Endothelial cell of umbilical vein (primary cell): ENCODE results near the gene DEGS2. TPM values are rescaled to one million over a fixed set of nuclear protein-coding genes. Genes with fewer than 3 reads are reported as not detected.

Experiments used
- BruUV-seq: library from RNA; stranded (reverse); fragments of 400-500 nt; replicated peaks from 2 replicates; lab custom pipeline; 2021; lab: Mats Ljungman, UMichigan
- CTCF ChIA-PET: fragments of 300-600, 350-600 bp; sonication (Branson Sonifier 250); formaldehyde crosslinking; loops from one replicate; lab custom pipeline; 2021; ENCODE audit warnings: antibody characterized with exemption, inconsistent platforms; lab: Charles Lee
- POLR2A ChIA-PET: fragments of 300-600, 350-600 bp; sonication (Branson Sonifier 250); formaldehyde crosslinking; loops from one replicate; lab custom pipeline; 2021; ENCODE audit warnings: antibody characterized with exemption, inconsistent platforms; lab: Charles Lee
- DNase-seq: peaks from one replicate; pipeline ENCODE4 v3.0.0-alpha.2; 2011; ENCODE audit warnings: low read depth, low spot score
- FAIRE-seq: peaks from 2 replicates; lab custom pipeline; 2011; peaks lifted over from hg19 to GRCh38; lab: Jason Lieb, UNC
- H2AFZ ChIP-seq: 2 replicates; pipeline ENCODE4 v1.6.0; 2012; ENCODE audit warnings: low read depth, low read length, control low read depth, inconsistent platforms
- H3K27ac ChIP-seq: 2 replicates; pipeline ENCODE4 v1.5.1; 2011; ENCODE audit warnings: low read depth, mild to moderate bottlenecking, control low read depth, low read length, moderate library complexity; ENCODE audit not compliant: insufficient read depth
- H3K27me3 ChIP-seq, 2 experiments: 2 replicates each; pipeline versions ENCODE4 v1.6.0 to v1.6.1; 2011; ENCODE audit warnings: low read length in 2 of 2, mixed read lengths in 1 of 2; ENCODE audit not compliant: control insufficient read depth in 2 of 2, insufficient read depth in 2 of 2
- H3K36me3 ChIP-seq, 2 experiments: 2 replicates in 1 of 2; 3 replicates in 1 of 2; pipeline ENCODE4 v1.5.1; 2011; ENCODE audit warnings: low read length in 2 of 2, mild to moderate bottlenecking in 1 of 2, moderate library complexity in 1 of 2; ENCODE audit not compliant: control insufficient read depth in 2 of 2, insufficient read depth in 2 of 2; ENCODE audit errors: extremely low read depth in 1 of 2
- H3K4me1 ChIP-seq: 3 replicates; pipeline ENCODE4 v1.5.1; 2011; ENCODE audit warnings: mild to moderate bottlenecking, low read length; ENCODE audit not compliant: control insufficient read depth, insufficient read depth; ENCODE audit errors: extremely low read depth
- H3K4me2 ChIP-seq: 2 replicates; pipeline ENCODE4 v1.6.1; 2011; ENCODE audit warnings: low read length, control low read depth, mixed read lengths; ENCODE audit not compliant: insufficient read depth
- H3K4me3 ChIP-seq, 3 experiments: fragments of 200-600 bp in 1 of 3; sonication (generic), shearing (Covaris generic) in 1 of 3; replicated peaks in 1 of 3; 2 replicates each; pipeline ENCODE4 v1.5.1; 2011 to 2016; ENCODE audit warnings: control low read depth in 3 of 3, low read length in 3 of 3, mild to moderate bottlenecking in 2 of 3, inconsistent platforms in 1 of 3, low read depth in 1 of 3, moderate library complexity in 1 of 3; ENCODE audit not compliant: insufficient read depth in 1 of 3
- H3K79me2 ChIP-seq: 2 replicates; pipeline ENCODE4 v1.6.0; 2012; ENCODE audit warnings: low read length, inconsistent platforms; ENCODE audit not compliant: control insufficient read depth, insufficient read depth
- H3K9ac ChIP-seq: replicated peaks from 2 replicates; pipeline ENCODE3; 2011; ENCODE audit warnings: low read length, control low read depth; ENCODE audit not compliant: insufficient read depth; ENCODE audit errors: extremely low read depth
- H3K9me1 ChIP-seq: replicated peaks from 3 replicates; pipeline ENCODE4 v1.6.0; 2011; ENCODE audit warnings: mild to moderate bottlenecking, low read length; ENCODE audit not compliant: control insufficient read depth, insufficient read depth; ENCODE audit errors: extremely low read depth
- H3K9me3 ChIP-seq: replicated peaks from 2 replicates; pipeline ENCODE4 v1.5.1; 2012; ENCODE audit warnings: low read length, inconsistent platforms; ENCODE audit not compliant: control insufficient read depth, insufficient read depth
- H4K20me1 ChIP-seq: replicated peaks from 2 replicates; pipeline ENCODE3; 2011; ENCODE audit warnings: mild to moderate bottlenecking, low read length; ENCODE audit not compliant: control insufficient read depth, insufficient read depth; ENCODE audit errors: extremely low read depth
- EZH2 ChIP-seq: IDR thresholded peaks from 2 replicates; pipeline ENCODE4 v1.6.1; 2012; ENCODE audit warnings: borderline replicate concordance, low read depth, mild to moderate bottlenecking, moderate library complexity, low read length, inconsistent platforms; ENCODE audit not compliant: severe bottlenecking
- FOS ChIP-seq: IDR thresholded peaks from 2 replicates; pipeline ENCODE4 v1.6.1; 2011; ENCODE audit warnings: mild to moderate bottlenecking, low read length, moderate library complexity, borderline replicate concordance; ENCODE audit not compliant: insufficient read depth
- GATA2 ChIP-seq: IDR thresholded peaks from 2 replicates; pipeline ENCODE4 v1.7.0; 2011; ENCODE audit warnings: low read depth, mild to moderate bottlenecking, moderate library complexity, mixed read lengths, low read length; ENCODE audit not compliant: insufficient read length, insufficient read depth
- JUN ChIP-seq: IDR thresholded peaks from 2 replicates; pipeline ENCODE4 v1.6.1; 2011; ENCODE audit warnings: borderline replicate concordance, low read depth; ENCODE audit not compliant: insufficient read length, insufficient read depth
- MYC ChIP-seq: IDR thresholded peaks from one replicate; pipeline ENCODE4 v1.6.1; 2011; ENCODE audit warnings: mild to moderate bottlenecking, low read depth, low read length
- POLR2A ChIP-seq: IDR thresholded peaks from 2 replicates; pipeline ENCODE4 v1.6.1; 2012; ENCODE audit warnings: low read depth, mild to moderate bottlenecking, control low read depth, low read length
- POLR2AphosphoS5 ChIP-seq: IDR thresholded peaks from 2 replicates; pipeline ENCODE4 v1.6.1; 2012; ENCODE audit warnings: low read depth, mild to moderate bottlenecking, control low read depth, low read length, moderate library complexity; ENCODE audit not compliant: insufficient read depth
- dilution Hi-C: fragments of 300-500 bp; cut with MboI; formaldehyde crosslinking; loops from one replicate; pipeline ENCODE4 v1.15.0; 2019; ENCODE audit warnings: low sequenced_read_pairs; ENCODE audit not compliant: extremely low pct_ligation_motif_present
- intact Hi-C: fragments of 100-400 bp; cut with micrococcal nuclease; formaldehyde crosslinking; loops from one replicate; pipeline ENCODE4 v1.10.0; 2022
- polyA plus RNA-seq, 4 experiments: library from polyadenylated mRNA; depleted of rRNA in 3 of 4; stranded (reverse) in 3 of 4; unstranded in 1 of 4; fragments of >200 nt; gene quantifications; 2 replicates each; pipeline versions ENCODE4 v1.2.1 to v1.2.3, GENCODE V29; 2011 to 2012; ENCODE audit warnings: missing spikeins in 1 of 4
- total RNA-seq: library from RNA; stranded (reverse); gene quantifications from 2 replicates; pipeline ENCODE4 v1.2.3, GENCODE V29; 2021
- TF ChIP-seq, protein P1 (sequence below), 2 donors: IDR thresholded peaks; 1 replicate in 1 of 2; 2 replicates in 1 of 2; pipeline ENCODE4 v1.5.1; 2011; ENCODE audit warnings: low read length in 2 of 2, mild to moderate bottlenecking in 2 of 2, moderate library complexity in 2 of 2, control low read depth in 1 of 2, inconsistent platforms in 1 of 2, low read depth in 1 of 2; ENCODE audit not compliant: insufficient read depth in 1 of 2; ENCODE audit errors: extremely low read depth in 1 of 2
- TF ChIP-seq, protein P2 (sequence below): IDR thresholded peaks from 2 replicates; pipeline ENCODE4 v1.6.1; 2011; ENCODE audit not compliant: insufficient read depth, insufficient read length

DEGS2 gene
- total and polyA plus RNA-seq, 2 donors (not counting 3 experiments of a cell fraction or from before 2014, with no cell fraction given), result 0.06 TPM; not detected in 1

DNA sequence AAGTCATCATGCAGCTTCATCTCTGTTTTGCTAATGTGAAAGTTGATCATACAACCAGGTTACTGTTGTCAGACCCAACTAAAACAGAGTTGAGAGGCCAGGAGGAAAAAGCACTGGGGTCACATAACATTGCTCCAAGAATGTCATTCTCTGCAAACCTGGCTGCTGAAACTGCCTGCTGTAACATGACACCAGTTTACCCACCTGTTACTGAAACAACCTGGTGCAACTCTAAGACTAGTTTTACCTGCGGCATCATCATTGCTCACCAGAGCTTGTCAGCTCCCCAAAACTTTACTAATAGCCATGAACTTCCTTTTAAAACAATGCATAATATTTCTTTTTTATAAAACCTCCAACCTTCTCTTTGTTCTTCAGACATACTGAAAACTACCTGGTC, 30.7 kb upstream of the DEGS2 start:
- no peak for FAIRE-seq
- peaks cover 5% of the 10 kb centered on the region for H3K4me1 ChIP-seq
- H4K20me1 ChIP-seq, result no peaks in the 10 kb centered on the region
- ChIA-PET CTCF (no interaction called here), POLR2A (no interaction called here)
- no peaks in the 10 kb centered on the region for H3K79me2 ChIP-seq
- no peak overlapping the region for H2AFZ ChIP-seq
- no peaks in the 10 kb centered on the region for H3K9me3 ChIP-seq
- intact Hi-C loops (no loop called here), dilution Hi-C loops (no loop called here)
- TF ChIP-seq EZH2 (no peak), POLR2AphosphoS5 (no peak)
- H3K36me3 ChIP-seq, result no peaks in the 10 kb centered on the region
- H3K4me3 ChIP-seq, result no peak overlapping the region
- H3K9me1 ChIP-seq, result no peaks in the 10 kb centered on the region
- no peak overlapping the region for H3K4me2 ChIP-seq
- no peak overlapping the region for H3K27ac ChIP-seq
- no TSS peak for BruUV-seq
- H3K9ac ChIP-seq, result no peak overlapping the region
- H3K27me3 ChIP-seq, result no peaks in the 10 kb centered on the region
- no peak for DNase-seq

DNA sequence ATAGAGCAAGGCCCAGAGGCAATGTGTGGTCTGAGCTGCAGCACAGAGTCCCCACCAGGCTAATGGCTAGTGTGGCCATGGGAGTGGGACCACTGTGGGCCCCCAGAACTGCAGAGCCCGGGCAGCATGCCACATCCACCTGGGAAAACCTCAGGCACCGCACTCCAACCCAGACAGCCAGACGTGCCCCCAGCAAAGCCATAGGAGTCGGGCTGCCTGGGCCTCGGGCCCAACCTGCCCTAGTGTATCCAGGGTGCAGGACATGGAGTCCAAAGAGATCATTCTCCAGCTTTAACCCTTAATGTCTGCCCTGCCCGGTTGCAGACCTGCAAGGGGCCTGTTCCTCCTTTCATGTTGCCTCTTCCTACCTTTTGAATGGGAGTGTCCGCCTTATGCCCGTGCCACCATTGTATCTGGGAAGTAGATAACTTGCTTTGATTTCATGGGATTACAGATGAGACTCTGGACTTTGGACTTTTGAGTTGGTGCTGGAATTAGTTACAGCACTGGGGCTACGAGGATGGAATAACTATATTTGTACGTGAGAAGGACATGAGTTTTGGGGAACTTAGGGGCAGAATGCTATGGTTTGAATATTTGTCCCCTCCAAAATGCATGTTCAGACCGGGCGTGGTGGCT, 29.1 kb upstream of the DEGS2 start:
- intact Hi-C loops, result no loop called here

More for the DNA sequence above, 29.1 kb upstream of the DEGS2 start:
- Histone ChIP-seq H3K4me3 (no peak overlapping the region), H3K4me1 (peaks cover 5% of the 10 kb centered on the region), H3K4me2 (no peak overlapping the region), H3K36me3 (no peaks in the 10 kb centered on the region), H3K27me3 (no peaks in the 10 kb centered on the region), H3K9me3 (no peaks in the 10 kb centered on the region), H3K9me1 (no peaks in the 10 kb centered on the region), H3K27ac (no peak overlapping the region), H3K79me2 (no peaks in the 10 kb centered on the region), H2AFZ (no peak overlapping the region), H4K20me1 (no peaks in the 10 kb centered on the region), H3K9ac (no peak overlapping the region)
- no peak for FAIRE-seq
- no TSS peak for BruUV-seq
- ChIA-PET POLR2A (no interaction called here), CTCF (no interaction called here)
- DNase-seq, result no peak
- TF ChIP-seq POLR2AphosphoS5 (no peak), JUN (no peak), FOS (no peak), GATA2 (no peak), POLR2A (no peak), MYC (no peak), EZH2 (no peak)
- TF ChIP-seq, protein P1, sequence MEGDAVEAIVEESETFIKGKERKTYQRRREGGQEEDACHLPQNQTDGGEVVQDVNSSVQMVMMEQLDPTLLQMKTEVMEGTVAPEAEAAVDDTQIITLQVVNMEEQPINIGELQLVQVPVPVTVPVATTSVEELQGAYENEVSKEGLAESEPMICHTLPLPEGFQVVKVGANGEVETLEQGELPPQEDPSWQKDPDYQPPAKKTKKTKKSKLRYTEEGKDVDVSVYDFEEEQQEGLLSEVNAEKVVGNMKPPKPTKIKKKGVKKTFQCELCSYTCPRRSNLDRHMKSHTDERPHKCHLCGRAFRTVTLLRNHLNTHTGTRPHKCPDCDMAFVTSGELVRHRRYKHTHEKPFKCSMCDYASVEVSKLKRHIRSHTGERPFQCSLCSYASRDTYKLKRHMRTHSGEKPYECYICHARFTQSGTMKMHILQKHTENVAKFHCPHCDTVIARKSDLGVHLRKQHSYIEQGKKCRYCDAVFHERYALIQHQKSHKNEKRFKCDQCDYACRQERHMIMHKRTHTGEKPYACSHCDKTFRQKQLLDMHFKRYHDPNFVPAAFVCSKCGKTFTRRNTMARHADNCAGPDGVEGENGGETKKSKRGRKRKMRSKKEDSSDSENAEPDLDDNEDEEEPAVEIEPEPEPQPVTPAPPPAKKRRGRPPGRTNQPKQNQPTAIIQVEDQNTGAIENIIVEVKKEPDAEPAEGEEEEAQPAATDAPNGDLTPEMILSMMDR (IDR thresholded peaks at IDR 0.05; ENCODE audit: extremely low read depth in 1 of 2, insufficient read depth in 1 of 2, low read depth in 1 of 2, low read length in 2 of 2), result no peak
- TF ChIP-seq, protein P2, sequence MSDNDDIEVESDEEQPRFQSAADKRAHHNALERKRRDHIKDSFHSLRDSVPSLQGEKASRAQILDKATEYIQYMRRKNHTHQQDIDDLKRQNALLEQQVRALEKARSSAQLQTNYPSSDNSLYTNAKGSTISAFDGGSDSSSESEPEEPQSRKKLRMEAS, result no peak
- dilution Hi-C loops, result no loop called here
